Right lobe of liver (tissue), 4 donors: ENCODE data around the gene TRPC1.
"Not testable (repeated sequence)": the region's sequence is repeated elsewhere in the genome, so short reads cannot be mapped to it uniquely, and the experiment has no call there.

ENCODE experiments used
- CTCF ChIP-seq, 4 donors: fragments of 200-600 bp in 3 of 4; fragments of 450-650 bp in 1 of 4; IDR thresholded peaks; one replicate each; pipeline versions ENCODE4 v1.5.1 to v1.8.0; 2016 to 2022; ENCODE audit warnings: antibody characterized with exemption in 4 of 4, mild to moderate bottlenecking in 2 of 4
- POLR2A ChIP-seq: fragments of 450-650 bp; IDR thresholded peaks from one replicate; pipeline ENCODE4 v1.6.1; 2017; ENCODE audit warnings: antibody characterized with exemption, mild to moderate bottlenecking
- donor health status: DM: no; HTN: no; CAD: no.
- donor health status: DM: no; HTN: no; CAD: no.
- donor health status: DM: no; HTN: yes; CAD: no.

GRCh38 chr3:142750531-142750930, 26.7 kb downstream of the TRPC1 start:
- TF ChIP-seq POLR2A; CTCF (IDR thresholded peaks at IDR 0.05): not testable (repeated sequence)
